B cell (primary cell): ENCODE measurements around the gene RGL3. TPM values are rescaled to one million over a fixed set of nuclear protein-coding genes. Genes with fewer than 3 reads are reported as not detected.

Source experiments
- ATAC-seq: fragments of 200-7000 bp; cut with Tn5 transposase; one replicate; pipeline ENCODE4 v1.10.0; 2021; ENCODE audit warnings: low read depth, mild to moderate bottlenecking, moderate number of reproducible peaks, moderate library complexity
- CTCF ChIA-PET: fragments of 350-600 bp; sonication (Branson Sonifier 250); formaldehyde crosslinking; loops from one replicate; lab custom pipeline; 2021; ENCODE audit warnings: antibody characterized with exemption, inconsistent platforms; lab: Charles Lee
- POLR2A ChIA-PET: fragments of 350-600 bp; sonication (Branson Sonifier 250); formaldehyde crosslinking; loops from one replicate; lab custom pipeline; 2021; ENCODE audit warnings: antibody characterized with exemption; lab: Charles Lee
- DNase-seq: peaks from one replicate; pipeline ENCODE4 v3.0.0; 2013
- H2AFZ ChIP-seq: 2 replicates; pipeline ENCODE4 v1.6.1; 2012; ENCODE audit warnings: mild to moderate bottlenecking, low read depth, low read length; ENCODE audit not compliant: insufficient read depth, poor library complexity, severe bottlenecking
- H3K27ac ChIP-seq, 2 donors: 1 replicate in 1 of 2; 2 replicates in 1 of 2; pipeline ENCODE4 v1.5.1; 2012 to 2013; ENCODE audit warnings: low read length in 2 of 2, mild to moderate bottlenecking in 2 of 2, moderate library complexity in 1 of 2
- H3K27me3 ChIP-seq, 4 experiments: fragments of 200-600 bp in 1 of 4; sonication (generic) in 1 of 4; replicated peaks in 1 of 4; 1 replicate in 2 of 4; 2 replicates in 2 of 4; pipeline versions ENCODE4 v1.6.1 to v1.7.0; 2013 to 2016; ENCODE audit warnings: low read length in 3 of 4, mild to moderate bottlenecking in 2 of 4, mixed read lengths in 1 of 4, moderate library complexity in 1 of 4; ENCODE audit not compliant: insufficient read depth in 4 of 4, control insufficient read depth in 3 of 4; ENCODE audit errors: control extremely low read depth in 1 of 4
- H3K36me3 ChIP-seq, 2 experiments: replicated peaks in 1 of 2; 1 replicate in 1 of 2; 2 replicates in 1 of 2; pipeline versions ENCODE4 v1.6.1 to v1.7.1; 2013; ENCODE audit warnings: low read length in 1 of 2; ENCODE audit not compliant: insufficient read depth in 2 of 2, control insufficient read depth in 1 of 2; ENCODE audit errors: control extremely low read depth in 1 of 2, extremely low read depth in 1 of 2
- H3K4me1 ChIP-seq, 2 donors: fragments of 200-600 bp in 1 of 2; sonication (generic) in 1 of 2; 1 replicate in 1 of 2; 2 replicates in 1 of 2; pipeline versions ENCODE4 v1.5.1 to v1.6.1; 2013 to 2017; ENCODE audit warnings: low read length in 2 of 2; ENCODE audit not compliant: control insufficient read depth in 2 of 2, insufficient read depth in 2 of 2
- H3K4me2 ChIP-seq: replicated peaks from 2 replicates; pipeline ENCODE3; 2012; ENCODE audit warnings: mild to moderate bottlenecking, low read depth, low read length; ENCODE audit not compliant: poor library complexity, severe bottlenecking
- H3K4me3 ChIP-seq, 5 experiments: fragments of 200-600 bp in 1 of 5; sonication (generic) in 1 of 5; 1 replicate in 3 of 5; 2 replicates in 2 of 5; pipeline versions ENCODE4 v1.5.1 to v1.7.0; 2011 to 2016; ENCODE audit warnings: low read length in 4 of 5, mild to moderate bottlenecking in 4 of 5, low read depth in 2 of 5, control low read depth in 1 of 5, moderate library complexity in 1 of 5; ENCODE audit not compliant: insufficient read depth in 1 of 5; ENCODE audit errors: control extremely low read depth in 1 of 5, extremely low read depth in 1 of 5
- H3K79me2 ChIP-seq: fragments of 200-600 bp; sonication (generic); one replicate; pipeline ENCODE4 v1.6.0; 2016; ENCODE audit warnings: low read length; ENCODE audit not compliant: control insufficient read depth, insufficient read depth
- H3K9ac ChIP-seq: fragments of 200-600 bp; sonication (generic); 2 replicates; pipeline ENCODE4 v1.6.1; 2017; ENCODE audit warnings: mild to moderate bottlenecking, low read length, moderate library complexity
- H3K9me3 ChIP-seq, 3 donors: one replicate each; pipeline versions ENCODE4 v1.6.1 to v1.7.1; 2013; ENCODE audit warnings: low read length in 2 of 3; ENCODE audit not compliant: control insufficient read depth in 2 of 3, insufficient read depth in 1 of 3; ENCODE audit errors: control extremely low read depth in 1 of 3
- H4K20me1 ChIP-seq: 2 replicates; pipeline ENCODE4 v1.6.0; 2012; ENCODE audit warnings: mild to moderate bottlenecking, low read length; ENCODE audit not compliant: insufficient read depth, control insufficient read depth, poor library complexity, severe bottlenecking
- H3K27ac Mint-ChIP-seq: one replicate; pipeline ENCODE4 v1.8.0; 2021; ENCODE audit warnings: mixed read lengths
- H3K27me3 Mint-ChIP-seq: one replicate; pipeline ENCODE4 v1.8.0; 2021; ENCODE audit warnings: mixed read lengths
- H3K4me1 Mint-ChIP-seq: one replicate; pipeline ENCODE4 v1.8.0; 2021; ENCODE audit warnings: mixed read lengths
- H3K4me3 Mint-ChIP-seq: one replicate; pipeline ENCODE4 v1.8.0; 2021; ENCODE audit warnings: mixed read lengths
- H3K9me3 Mint-ChIP-seq: one replicate; pipeline ENCODE4 v1.8.0; 2022; ENCODE audit warnings: mixed read lengths; ENCODE audit not compliant: insufficient read depth
- EZH2 ChIP-seq: IDR thresholded peaks from 2 replicates; pipeline ENCODE4 v1.6.1; 2012; ENCODE audit warnings: borderline replicate concordance, low read depth, mild to moderate bottlenecking, moderate library complexity, low read length; ENCODE audit not compliant: insufficient read depth, poor library complexity, severe bottlenecking
- WGBS: methylation state at CpG from one replicate; pipeline ENCODE4 v1.1.5; 2013; ENCODE audit warnings: missing lambda C conversion rate; ENCODE audit not compliant: insufficient coverage; 5-methylcytosine and 5-hydroxymethylcytosine counted together
- intact Hi-C: fragments of 100-400 bp; cut with micrococcal nuclease; formaldehyde crosslinking; loops from one replicate; pipeline ENCODE4 v1.10.0; 2022
- polyA plus RNA-seq: library from polyadenylated mRNA; depleted of rRNA; stranded (reverse); fragments of >200 nt; gene quantifications from 2 replicates; pipeline ENCODE4 v1.2.3, GENCODE V29; 2012
- total RNA-seq, 2 donors: library from RNA; stranded (reverse); fragments of 120-200 nt in 1 of 2; gene quantifications; 1 replicate in 1 of 2; 2 replicates in 1 of 2; pipeline versions ENCODE4 v1.2.3 to v1.2.4, GENCODE V29; 2013 to 2022
- TF ChIP-seq, protein P1 (sequence below): fragments of 200-600 bp; IDR thresholded peaks from one replicate; pipeline ENCODE4 v1.8.0; 2022; ENCODE audit warnings: antibody characterized with exemption, mild to moderate bottlenecking

Gene RGL3
- total and polyA plus RNA-seq, 2 donors (not counting 1 experiment from before 2014, with no cell fraction given), result 0.54 to 2.8 TPM

DNA sequence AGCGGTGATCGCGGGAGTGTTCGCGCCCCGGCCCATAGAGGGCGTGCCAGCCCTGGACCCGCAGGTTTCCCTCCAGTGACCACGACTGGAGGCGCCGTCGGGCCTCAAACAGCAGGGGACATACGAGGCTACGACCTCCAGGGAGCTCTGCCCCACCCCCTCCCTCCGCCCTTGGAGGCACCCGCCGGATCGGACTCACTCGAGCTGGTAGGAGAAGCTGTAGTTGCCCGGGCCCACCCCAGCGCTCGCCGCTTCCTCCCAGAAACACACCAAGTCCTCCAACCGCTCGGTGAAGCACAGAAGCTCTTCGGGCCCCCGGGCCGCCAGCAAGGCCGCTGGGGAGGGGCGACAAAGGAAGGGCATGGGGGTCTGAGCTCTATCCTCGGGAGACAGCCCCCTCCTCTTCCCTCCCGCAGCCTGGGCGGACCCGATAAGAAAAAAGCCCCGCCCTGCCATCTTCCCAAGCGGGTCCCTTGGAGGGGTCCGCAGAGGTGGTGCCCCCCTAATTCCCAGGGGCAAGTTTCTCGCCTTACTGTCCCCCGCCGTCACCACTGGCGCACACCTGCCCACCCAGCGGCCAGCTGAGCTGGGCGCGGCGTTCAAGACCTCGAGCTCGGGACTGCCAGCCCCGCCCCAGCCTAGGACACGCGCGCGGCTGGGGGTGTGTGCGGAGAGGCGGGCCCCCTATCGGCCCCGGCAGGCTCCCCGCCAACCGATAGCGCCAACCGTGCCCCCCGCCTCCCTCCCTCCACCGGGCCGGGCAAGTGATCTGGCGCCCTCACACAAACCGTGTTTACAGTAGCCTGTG lies 36.0 kb downstream of the RGL3 start:
- H3K36me3 ChIP-seq, result no peaks in the 10 kb centered on the region
- H3K9me3 ChIP-seq, result peaks cover 0 to 15% (median 0%) of the 10 kb centered on the region in 3 donors
- ATAC-seq (no peak), DNase-seq (peak; percentile 82)
- no peaks in the 10 kb centered on the region for H3K79me2 ChIP-seq
- WGBS, result 1% methylated on average over 56 of the region's 65 CpGs
- peak overlapping the region; percentile 89 for H3K4me2 ChIP-seq
- peak overlapping the region; percentile 86 for H3K4me3 Mint-ChIP-seq
- peaks cover 47 to 57% of the 10 kb centered on the region in 2 donors for H3K4me1 ChIP-seq
- no peaks in the 10 kb centered on the region for H4K20me1 ChIP-seq
- CTCF ChIA-PET, result interaction anchor here (0.7 to 2.4 kb wide), 15 partner anchors 8 to 146 kb away, joined by 3 to 27 read pairs (median 4); partner anchors contain the start of genes ECSIT, ELAVL3, ODAD3 and PRKCSH
- POLR2A ChIA-PET, result interaction anchor here (0.5 to 1.6 kb wide), 6 partner anchors 8 to 279 kb away, joined by 3 to 7 read pairs (median 5); partner anchors contain the start of gene ELAVL3
- H3K27me3 Mint-ChIP-seq, result no peaks in the 10 kb centered on the region
- intact Hi-C loops, result no loop called here
- peaks cover 48% of the 10 kb centered on the region for H3K4me1 Mint-ChIP-seq
- H2AFZ ChIP-seq, result peak overlapping the region; percentile 82
- H3K27ac ChIP-seq, result peak overlapping the region in 1 of 2 donors; percentile 46
- H3K27me3 ChIP-seq, result peaks cover 0 to 6% (median 2%) of the 10 kb centered on the region in 4 experiments
- peak overlapping the region; percentile 82 for H3K27ac Mint-ChIP-seq
- H3K9ac ChIP-seq, result peak overlapping the region; percentile 63
- no peaks in the 10 kb centered on the region for H3K9me3 Mint-ChIP-seq
- peak overlapping the region in 4 of 5 experiments; percentile 40 to 60 (median 56) for H3K4me3 ChIP-seq
- TF ChIP-seq EZH2, result no peak
- TF ChIP-seq, protein P1, sequence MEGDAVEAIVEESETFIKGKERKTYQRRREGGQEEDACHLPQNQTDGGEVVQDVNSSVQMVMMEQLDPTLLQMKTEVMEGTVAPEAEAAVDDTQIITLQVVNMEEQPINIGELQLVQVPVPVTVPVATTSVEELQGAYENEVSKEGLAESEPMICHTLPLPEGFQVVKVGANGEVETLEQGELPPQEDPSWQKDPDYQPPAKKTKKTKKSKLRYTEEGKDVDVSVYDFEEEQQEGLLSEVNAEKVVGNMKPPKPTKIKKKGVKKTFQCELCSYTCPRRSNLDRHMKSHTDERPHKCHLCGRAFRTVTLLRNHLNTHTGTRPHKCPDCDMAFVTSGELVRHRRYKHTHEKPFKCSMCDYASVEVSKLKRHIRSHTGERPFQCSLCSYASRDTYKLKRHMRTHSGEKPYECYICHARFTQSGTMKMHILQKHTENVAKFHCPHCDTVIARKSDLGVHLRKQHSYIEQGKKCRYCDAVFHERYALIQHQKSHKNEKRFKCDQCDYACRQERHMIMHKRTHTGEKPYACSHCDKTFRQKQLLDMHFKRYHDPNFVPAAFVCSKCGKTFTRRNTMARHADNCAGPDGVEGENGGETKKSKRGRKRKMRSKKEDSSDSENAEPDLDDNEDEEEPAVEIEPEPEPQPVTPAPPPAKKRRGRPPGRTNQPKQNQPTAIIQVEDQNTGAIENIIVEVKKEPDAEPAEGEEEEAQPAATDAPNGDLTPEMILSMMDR, result peak; percentile 74
